ENCODE results near the gene STON2. TPM values are rescaled to one million over a fixed set of nuclear protein-coding genes. Genes with fewer than 3 reads are reported as not detected.

The STON2 gene
- polyA plus RNA-seq, 1 experiment, result not detected

- H3K27ac ChIP-seq (ENCODE audit: low read depth, low read length), result peak overlapping the region; percentile 100
- H3K4me3 ChIP-seq (ENCODE audit: low read depth, low read length), result peak overlapping the region; percentile 89
- DNase-seq (ENCODE audit: low read depth, low spot score), result no peak
- H3K27me3 ChIP-seq (ENCODE audit: control insufficient read depth, insufficient read depth, low read length), result no peaks in the 10 kb centered on the region
- ChIA-PET POLR2A (interaction anchor here (1.2 to 1.8 kb wide), 8 partner anchors 21 to 312 kb away, joined by 3 to 15 read pairs (median 6); partner anchors contain the start of gene SEL1L), CTCF (interaction anchor here (0.6 to 1.2 kb wide), 2 partner anchors 44 to 51 kb away, joined by 3 to 5 read pairs; no protein-coding TSS in a partner anchor)
- no peaks in the 10 kb centered on the region for H3K9me3 ChIP-seq (ENCODE audit: control insufficient read depth, insufficient read depth, low read length)
- TF ChIP-seq CTCF (IDR thresholded peaks at IDR 0.05; ENCODE audit: low read depth, low read length), result no peak
These were observed 178.5 kb downstream of the STON2 start for GRCh38 chr14:81221579-81222102.

- CTCF ChIA-PET, result interaction anchor here (0.6 to 1.2 kb wide), 2 partner anchors 43 to 51 kb away, joined by 3 to 5 read pairs; no protein-coding TSS in a partner anchor
- H3K4me3 ChIP-seq (ENCODE audit: low read depth, low read length), result peak within 1 kb of the TSS; percentile 89
- H3K27ac ChIP-seq (ENCODE audit: low read depth, low read length), result peak within 1 kb of the TSS; percentile 100
- H3K27me3 ChIP-seq (ENCODE audit: control insufficient read depth, insufficient read depth, low read length), result no peaks in the 10 kb centered on the region
- TF ChIP-seq CTCF (IDR thresholded peaks at IDR 0.05; ENCODE audit: low read depth, low read length), result no peak
- peak; percentile 90 for DNase-seq (ENCODE audit: low read depth, low spot score)
- no peaks in the 10 kb centered on the region for H3K9me3 ChIP-seq (ENCODE audit: control insufficient read depth, insufficient read depth, low read length)
- POLR2A ChIA-PET, result interaction anchor here (0.5 to 1.8 kb wide), 16 partner anchors 20 to 1250 kb away, joined by 3 to 15 read pairs (median 4); partner anchors contain the start of gene SEL1L
These were observed 179.1 kb downstream of the STON2 start, which contains the start of gene GTF2A1 for GRCh38 chr14:81220830-81221578. GTF2A1 (minus strand) TSS chr14:81220959; CDS start chr14:81220518, 441 bp downstream.

GRCh38 chr14:81220580-81220829 is 179.6 kb downstream of the STON2 start:
- TF ChIP-seq CTCF (IDR thresholded peaks at IDR 0.05; ENCODE audit: low read depth, low read length), result no peak
- no peak for DNase-seq (ENCODE audit: low read depth, low spot score)
- ChIA-PET CTCF (interaction anchor here (0.6 kb wide), 1 partner anchor 244 kb away, joined by 5 read pairs; no protein-coding TSS in a partner anchor), POLR2A (interaction anchor here (0.6 to 1.8 kb wide), 18 partner anchors 20 to 1795 kb away, joined by 3 to 15 read pairs (median 4); partner anchors contain the start of gene SEL1L)
- Histone ChIP-seq H3K27me3 (ENCODE audit: control insufficient read depth, insufficient read depth, low read length) (no peaks in the 10 kb centered on the region), H3K9me3 (ENCODE audit: control insufficient read depth, insufficient read depth, low read length) (no peaks in the 10 kb centered on the region), H3K27ac (ENCODE audit: low read depth, low read length) (peak overlapping the region; percentile 79), H3K4me3 (ENCODE audit: low read depth, low read length) (peak overlapping the region; percentile 75)

GRCh38 chr14:81219759-81220579 is 180.2 kb downstream of the STON2 start:
- H3K4me3 ChIP-seq (ENCODE audit: low read depth, low read length), result peak overlapping the region; percentile 84
- no peaks in the 10 kb centered on the region for H3K9me3 ChIP-seq (ENCODE audit: control insufficient read depth, insufficient read depth, low read length)
- no peak for DNase-seq (ENCODE audit: low read depth, low spot score)
- ChIA-PET CTCF (interaction anchor here (0.6 to 1.1 kb wide), 4 partner anchors 50 to 245 kb away, joined by 3 to 5 read pairs (median 4); no protein-coding TSS in a partner anchor), POLR2A (interaction anchor here (0.6 to 1.6 kb wide), 16 partner anchors 18 to 1795 kb away, joined by 3 to 16 read pairs (median 4); no protein-coding TSS in a partner anchor)
- TF ChIP-seq CTCF (IDR thresholded peaks at IDR 0.05; ENCODE audit: low read depth, low read length), result no peak
- H3K27me3 ChIP-seq (ENCODE audit: control insufficient read depth, insufficient read depth, low read length), result no peaks in the 10 kb centered on the region
- H3K27ac ChIP-seq (ENCODE audit: low read depth, low read length), result peak overlapping the region; percentile 85

Data from AG04450 (cell line).